Daoy (cell line): ENCODE results near the gene TENM4. TPM values are rescaled to one million over a fixed set of nuclear protein-coding genes. Genes with fewer than 3 reads are reported as not detected.

Source experiments
- DNase-seq: peaks from one replicate; pipeline ENCODE4 v3.0.0-alpha.2; 2015; ENCODE audit warnings: low read depth
- total RNA-seq: library from RNA; depleted of rRNA; stranded (reverse); fragments of >200 nt; shearing (Covaris generic); gene quantifications from 2 replicates; pipeline ENCODE4 v1.2.3, GENCODE V29; 2014

TENM4 gene
- total RNA-seq, 1 experiment from 2014 or later = 13.6 TPM

- no peak for DNase-seq
Measured at GRCh38 chr11:79346021-79346420, 94.8 kb downstream of the TENM4 start.

DNA sequence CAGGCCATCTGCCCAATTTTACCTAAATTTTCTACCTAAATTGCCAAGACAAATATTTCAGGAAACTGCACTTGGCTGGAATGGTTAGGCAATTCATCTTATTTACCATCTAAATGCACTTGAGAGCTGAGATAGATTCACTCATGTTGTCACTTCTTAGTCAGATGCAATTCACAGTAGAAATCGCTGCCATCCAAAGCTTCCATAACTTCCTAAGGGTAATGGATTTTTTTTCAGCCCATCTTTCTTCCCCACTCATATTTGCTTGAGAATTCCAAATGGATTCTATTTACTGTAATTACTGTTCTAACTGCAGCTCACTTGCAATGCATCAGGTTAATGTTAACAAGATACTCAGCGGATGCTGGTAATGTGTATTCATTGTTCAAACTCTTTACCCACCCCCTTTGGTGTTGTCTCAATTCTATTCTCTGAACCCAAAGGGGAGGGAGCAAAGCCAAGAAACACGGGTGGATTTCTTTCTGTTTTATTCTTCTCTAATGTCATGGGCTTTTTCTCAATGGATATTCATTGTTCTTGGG, 96.0 kb downstream of the TENM4 start:
- DNase-seq = no peak

DNA sequence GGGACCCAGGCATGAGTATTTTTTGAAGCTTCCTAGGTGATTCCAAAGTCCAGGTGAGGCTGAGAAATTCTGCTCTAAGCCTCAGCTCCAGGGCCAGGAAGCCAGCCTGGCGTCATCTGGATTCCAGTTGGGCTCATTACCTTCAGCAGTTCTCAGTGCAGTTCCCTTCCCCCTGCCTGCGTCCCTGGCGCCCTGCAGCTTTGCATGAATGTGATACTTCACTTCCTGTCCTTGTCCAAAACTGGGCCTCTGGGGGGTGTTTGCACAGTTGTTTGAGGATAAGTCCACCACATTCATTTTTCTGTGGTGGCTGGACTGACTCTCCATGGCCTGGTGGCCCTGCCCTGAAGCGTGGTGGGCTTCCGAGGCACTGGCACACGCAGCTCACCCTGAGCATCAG, 98.1 kb downstream of the TENM4 start:
- DNase-seq = peak; percentile 26

- DNase-seq = no peak
Measured at GRCh38 chr11:79342236-79342635, 98.6 kb downstream of the TENM4 start.

DNA sequence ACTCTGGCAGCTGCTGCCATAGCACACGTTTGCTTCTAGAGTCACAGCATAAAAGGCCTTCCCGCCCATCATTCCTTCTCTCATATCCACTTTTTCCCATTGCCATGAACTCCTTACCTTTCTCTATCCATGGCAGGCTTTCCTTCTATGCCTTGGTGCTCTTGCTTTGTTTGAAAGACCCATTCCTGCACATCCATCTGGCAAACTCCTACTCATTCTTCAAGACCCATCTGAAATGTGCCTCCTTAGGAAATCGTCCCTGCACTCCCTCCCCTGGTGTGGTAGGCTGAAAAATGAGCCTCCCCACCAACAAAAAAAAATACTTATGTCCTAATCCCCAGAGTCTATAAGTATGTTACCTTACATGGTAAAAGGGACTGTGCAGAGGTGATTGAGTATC, 100.3 kb downstream of the TENM4 start:
- DNase-seq = no peak

GRCh38 chr11:79336797-79337517, 103.9 kb downstream of the TENM4 start:
- no peak for DNase-seq

GRCh38 chr11:79335681-79336080, 105.1 kb downstream of the TENM4 start:
- DNase-seq = peak; percentile 21

- DNase-seq = no peak
Measured at GRCh38 chr11:79333355-79333754, 107.5 kb downstream of the TENM4 start.

DNA sequence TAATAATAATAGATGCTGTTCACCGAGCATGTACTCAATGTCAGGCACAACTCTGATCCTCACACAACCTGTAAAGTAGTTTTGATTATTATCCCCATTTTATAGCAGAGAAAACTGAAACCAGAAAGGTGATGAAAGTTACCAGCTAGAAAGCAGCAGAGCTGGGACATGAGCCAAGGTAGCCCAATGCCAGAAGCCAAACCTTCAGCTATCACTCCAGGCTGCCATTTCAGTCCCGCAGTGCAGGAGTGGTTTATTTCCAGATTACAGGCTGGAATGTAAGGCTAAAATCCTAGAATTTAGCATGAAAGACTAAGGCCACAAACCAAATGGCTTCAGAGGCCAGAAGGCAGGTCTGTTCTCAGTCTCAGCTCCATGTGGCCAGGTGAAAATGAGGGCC, 108.8 kb downstream of the TENM4 start:
- DNase-seq = no peak

DNA sequence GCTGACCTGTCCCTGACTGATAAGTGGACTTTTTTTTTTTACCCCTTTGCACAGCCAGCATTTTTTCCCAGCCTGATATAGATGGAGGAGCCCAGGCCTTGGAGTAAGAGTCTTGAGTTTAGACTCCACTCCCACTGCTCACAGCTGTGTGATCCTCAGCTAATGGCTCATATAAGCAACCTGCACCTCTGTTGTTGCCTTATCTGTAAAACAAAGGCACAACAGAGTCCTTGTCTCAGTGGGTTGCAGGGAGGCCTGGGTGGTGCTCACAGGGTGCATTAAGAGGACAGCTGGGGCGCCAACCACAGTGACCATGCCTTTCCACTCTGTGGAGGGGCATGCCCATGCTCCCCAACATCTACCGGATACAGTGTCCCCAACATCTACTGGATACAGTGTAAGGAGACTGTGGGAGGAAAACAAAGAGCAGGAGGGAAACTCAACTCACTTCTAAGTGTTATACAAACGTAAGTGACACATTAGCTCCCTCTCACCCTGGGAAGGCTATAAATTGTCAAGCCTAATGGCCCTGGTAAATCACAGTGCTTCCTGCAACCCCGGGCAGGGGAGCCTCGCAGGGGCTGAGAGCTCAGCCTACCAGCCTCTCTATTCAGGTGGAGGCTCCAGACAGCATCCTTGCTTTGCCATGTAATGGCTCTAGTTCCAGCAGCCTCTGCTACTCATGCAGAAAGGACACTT, 109.5 kb downstream of the TENM4 start:
- no peak for DNase-seq

DNA sequence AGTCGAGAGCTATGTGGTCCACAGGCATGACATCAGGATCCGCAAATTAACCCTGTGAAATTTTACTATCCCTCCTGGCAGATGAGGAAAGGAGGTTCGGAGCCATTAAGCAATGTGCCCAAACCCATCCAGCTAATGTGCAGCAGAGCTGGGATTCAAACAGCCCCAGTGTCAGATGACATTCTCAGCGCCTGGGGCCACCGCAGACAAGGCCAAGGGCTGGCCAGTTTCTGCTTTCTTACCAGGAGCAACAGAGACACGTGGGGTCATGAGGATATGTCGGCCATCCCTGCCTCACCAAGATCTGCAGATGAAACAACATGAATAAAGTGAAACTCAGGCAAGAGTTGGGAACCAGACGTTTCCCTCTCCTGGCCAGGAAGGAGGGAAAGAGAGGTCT, 110.2 kb downstream of the TENM4 start:
- no peak for DNase-seq

- DNase-seq = no peak
Measured at GRCh38 chr11:79329561-79329960, 111.3 kb downstream of the TENM4 start.

- no peak for DNase-seq
Measured at GRCh38 chr11:79328402-79328801, 112.4 kb downstream of the TENM4 start.

DNA sequence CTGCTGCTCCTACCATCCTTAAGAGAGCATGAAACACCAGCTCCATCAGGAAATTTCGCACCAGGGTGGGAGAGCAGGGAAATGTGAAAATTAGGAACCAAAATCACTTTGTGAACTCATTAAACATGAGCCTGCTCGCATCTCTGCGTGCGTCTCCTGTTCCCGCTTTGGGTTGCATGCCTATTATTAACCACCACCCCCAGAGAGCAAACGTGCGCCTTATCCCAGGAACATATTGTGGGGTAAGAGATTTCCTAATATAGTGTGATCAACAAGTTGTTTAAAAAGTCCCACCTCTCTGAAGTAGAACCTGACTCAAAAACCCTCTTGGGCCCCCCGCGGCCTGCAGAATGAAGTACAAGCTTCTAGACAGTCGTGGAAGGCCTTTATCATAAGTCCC, 115.0 kb downstream of the TENM4 start:
- no peak for DNase-seq

DNA sequence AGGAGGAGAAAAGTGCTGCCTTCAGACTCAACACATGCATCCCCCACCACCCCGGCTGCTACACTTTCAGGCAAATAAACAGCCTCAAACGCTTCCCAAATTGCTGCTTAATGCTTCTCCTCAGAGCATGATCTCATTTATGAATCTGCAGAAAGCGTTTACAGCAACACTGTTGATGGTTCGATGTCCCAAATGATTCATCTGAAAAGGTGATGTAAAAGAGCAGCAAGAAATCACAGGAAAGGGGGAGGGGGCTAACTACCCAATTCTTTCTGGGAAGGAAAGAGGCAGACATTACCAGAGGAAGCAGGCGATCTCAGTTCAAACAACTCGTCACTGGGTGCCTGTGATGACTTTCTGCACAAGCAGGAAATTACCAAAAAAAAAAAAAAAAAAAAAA, 119.6 kb downstream of the TENM4 start:
- DNase-seq = no peak

DNA sequence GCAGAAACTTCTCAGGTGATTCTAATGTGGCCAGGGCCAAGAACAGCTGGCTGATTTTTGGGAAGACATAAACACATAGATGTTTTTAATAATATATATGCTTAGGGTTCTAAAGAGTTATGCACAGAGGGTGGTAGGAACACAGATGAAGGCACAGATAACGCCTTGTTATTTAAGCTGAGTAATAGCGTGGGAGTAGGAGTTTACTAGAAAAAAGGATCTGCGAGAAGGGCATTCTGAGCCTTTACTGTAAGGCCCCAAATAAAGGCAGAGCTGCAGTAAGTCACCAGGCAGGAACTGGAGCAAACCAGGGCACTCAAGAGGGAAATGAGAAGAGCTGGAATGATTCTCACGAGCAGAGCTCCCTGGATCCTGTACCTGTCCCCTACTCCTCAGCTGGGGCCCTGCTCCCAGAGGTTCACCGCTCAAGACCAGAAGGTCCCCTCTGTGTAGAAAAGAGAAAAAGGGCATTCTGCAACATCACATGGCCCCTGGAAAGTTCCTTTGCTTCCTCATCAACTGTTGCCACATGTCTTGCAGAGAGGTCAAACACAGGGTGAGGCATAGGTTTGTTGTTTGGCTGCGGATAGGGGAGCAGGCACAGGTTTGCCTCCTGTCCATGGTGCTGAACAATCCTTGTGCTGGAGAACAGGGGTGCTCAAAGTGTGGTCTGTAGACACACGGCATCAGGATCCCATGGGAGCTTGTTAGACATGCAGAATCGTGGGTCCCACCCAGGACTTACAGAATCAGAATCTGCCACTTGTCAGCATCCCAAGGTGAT, 125.7 kb downstream of the TENM4 start:
- DNase-seq = peak; percentile 17

DNA sequence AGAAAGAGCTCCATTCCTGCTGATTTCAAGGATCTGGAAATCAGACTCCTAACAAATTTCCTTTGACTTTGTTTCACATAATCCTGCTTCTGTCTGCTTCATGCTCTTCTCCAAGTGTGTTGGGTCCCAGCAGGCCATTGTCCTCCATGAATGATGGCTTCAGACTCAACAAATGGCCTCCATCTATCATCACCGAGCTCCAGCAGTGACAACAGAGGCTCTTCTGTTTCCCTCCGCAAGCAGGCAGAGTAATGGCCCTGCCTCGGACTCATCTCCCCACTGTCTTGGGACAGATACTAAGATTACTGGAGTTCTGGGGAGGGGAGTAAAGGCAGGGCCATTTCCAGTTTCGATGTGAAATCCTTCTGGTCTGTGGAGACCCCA, 127.3 kb downstream of the TENM4 start:
- DNase-seq = no peak

- DNase-seq = no peak
Measured at GRCh38 chr11:79312617-79313529, 128.0 kb downstream of the TENM4 start.

DNA sequence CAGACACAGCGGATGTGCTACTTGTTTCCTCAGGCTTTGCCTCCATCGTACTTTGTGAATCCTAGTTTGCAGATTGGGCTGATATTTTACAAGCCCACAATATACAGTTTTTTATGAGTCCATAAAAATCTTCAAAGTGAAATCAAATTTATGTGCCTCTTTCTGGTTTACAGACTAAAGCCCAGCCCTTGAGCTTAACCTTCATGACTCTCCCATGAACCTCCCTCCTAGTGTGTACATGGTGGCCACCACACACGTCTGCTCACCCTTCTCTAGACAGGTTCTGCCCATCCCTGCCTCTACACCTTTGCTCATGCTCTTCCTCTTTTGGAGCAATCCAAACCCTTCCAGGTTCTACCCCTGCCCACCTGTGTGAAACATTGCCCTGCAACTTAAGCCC, 129.4 kb downstream of the TENM4 start:
- DNase-seq = no peak

GRCh38 chr11:79309407-79309806, 131.4 kb downstream of the TENM4 start:
- no peak for DNase-seq

GRCh38 chr11:79308429-79308828, 132.4 kb downstream of the TENM4 start:
- no peak for DNase-seq
